Liver (tissue), 3 donors: Measurements from ENCODE around the gene TUBB4B.

Source experiments
- FOXA1 ChIP-seq: IDR thresholded peaks from 2 replicates; pipeline ENCODE4 v1.6.1; 2016; ENCODE audit warnings: antibody characterized with exemption
- GABPA ChIP-seq, 2 donors: IDR thresholded peaks in 1 of 2; conservative IDR thresholded peaks in 1 of 2; 2 replicates each; pipeline ENCODE4 v1.6.1; 2016; ENCODE audit warnings: antibody characterized with exemption in 2 of 2, mild to moderate bottlenecking in 1 of 2, moderate library complexity in 1 of 2
- RAD21 ChIP-seq, 2 donors: IDR thresholded peaks; 2 replicates each; pipeline ENCODE4 v1.6.1; 2016; ENCODE audit warnings: antibody characterized with exemption in 2 of 2, mild to moderate bottlenecking in 2 of 2
- REST ChIP-seq: IDR thresholded peaks from 2 replicates; pipeline ENCODE4 v1.6.1; 2016; ENCODE audit warnings: antibody characterized with exemption, mild to moderate bottlenecking
- TAF1 ChIP-seq: conservative IDR thresholded peaks from 2 replicates; pipeline ENCODE4 v1.6.1; 2016; ENCODE audit warnings: antibody characterized with exemption, mild to moderate bottlenecking
- YY1 ChIP-seq: IDR thresholded peaks from 2 replicates; pipeline ENCODE4 v1.6.1; 2016; ENCODE audit warnings: antibody characterized with exemption, mild to moderate bottlenecking
- ZBTB33 ChIP-seq: IDR thresholded peaks from 2 replicates; pipeline ENCODE4 v1.6.1; 2016; ENCODE audit warnings: antibody characterized with exemption
- TF ChIP-seq, protein P1 (sequence below): fragments of 150-350 bp; IDR thresholded peaks from 2 replicates; pipeline ENCODE4 v1.5.1; 2017; ENCODE audit warnings: improper control_type of control experiment, low read depth, low read length; ENCODE audit not compliant: missing input control
- donor health status: healthy.
- donor health status: healthy.

DNA sequence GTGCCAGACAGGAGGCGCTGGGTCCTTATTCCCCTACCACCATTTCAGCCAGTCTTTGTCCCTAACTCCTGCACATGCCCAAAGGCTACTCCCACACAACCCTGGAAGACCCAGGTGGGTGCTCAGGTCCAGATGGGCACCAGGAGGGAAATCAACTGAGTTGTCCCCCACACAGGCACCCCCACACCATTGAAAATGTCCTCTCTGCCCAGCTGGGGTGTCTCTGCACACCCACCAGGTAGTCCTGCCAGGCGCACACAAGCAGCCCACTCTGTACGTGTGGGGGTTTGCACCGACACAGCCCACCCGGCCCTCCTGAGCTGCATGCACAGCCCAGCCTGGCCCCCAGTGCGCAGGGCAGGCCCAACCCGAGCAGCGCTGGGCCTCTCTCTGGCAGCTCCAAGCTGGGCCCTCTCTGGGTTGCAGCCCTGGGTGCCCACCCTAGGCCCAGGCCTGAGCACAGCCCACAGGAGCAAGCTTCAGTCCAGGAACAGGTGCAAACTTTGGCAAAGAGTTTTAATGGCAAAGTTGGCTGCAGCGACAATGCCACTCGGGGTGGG, 21.2 kb upstream of the TUBB4B start:
- TF ChIP-seq FOXA1 = no peak
- TF ChIP-seq, protein P1, sequence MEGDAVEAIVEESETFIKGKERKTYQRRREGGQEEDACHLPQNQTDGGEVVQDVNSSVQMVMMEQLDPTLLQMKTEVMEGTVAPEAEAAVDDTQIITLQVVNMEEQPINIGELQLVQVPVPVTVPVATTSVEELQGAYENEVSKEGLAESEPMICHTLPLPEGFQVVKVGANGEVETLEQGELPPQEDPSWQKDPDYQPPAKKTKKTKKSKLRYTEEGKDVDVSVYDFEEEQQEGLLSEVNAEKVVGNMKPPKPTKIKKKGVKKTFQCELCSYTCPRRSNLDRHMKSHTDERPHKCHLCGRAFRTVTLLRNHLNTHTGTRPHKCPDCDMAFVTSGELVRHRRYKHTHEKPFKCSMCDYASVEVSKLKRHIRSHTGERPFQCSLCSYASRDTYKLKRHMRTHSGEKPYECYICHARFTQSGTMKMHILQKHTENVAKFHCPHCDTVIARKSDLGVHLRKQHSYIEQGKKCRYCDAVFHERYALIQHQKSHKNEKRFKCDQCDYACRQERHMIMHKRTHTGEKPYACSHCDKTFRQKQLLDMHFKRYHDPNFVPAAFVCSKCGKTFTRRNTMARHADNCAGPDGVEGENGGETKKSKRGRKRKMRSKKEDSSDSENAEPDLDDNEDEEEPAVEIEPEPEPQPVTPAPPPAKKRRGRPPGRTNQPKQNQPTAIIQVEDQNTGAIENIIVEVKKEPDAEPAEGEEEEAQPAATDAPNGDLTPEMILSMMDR = no peak
- TF ChIP-seq GABPA (IDR thresholded peaks at IDR 0.05 in 1 of 2, conservative IDR thresholded peaks at IDR 0.05 in 1 of 2) = no peak
- TF ChIP-seq RAD21 (IDR thresholded peaks at IDR 0.05) = no peak
- no peak for TF ChIP-seq REST
- no peak for TF ChIP-seq TAF1
- TF ChIP-seq ZBTB33 = no peak
- TF ChIP-seq YY1 = no peak
